CD14-positive monocyte (primary cell): Measurements from ENCODE around the gene HHEX. TPM values are rescaled to one million over a fixed set of nuclear protein-coding genes. Genes with fewer than 3 reads are reported as not detected.

Experiments used
- DNase-seq, 3 donors: peaks; one replicate each; pipeline ENCODE4 v3.0.0-alpha.2; 2011 to 2022
- H2AFZ ChIP-seq: 2 replicates; pipeline ENCODE4 v1.6.0; 2012; ENCODE audit warnings: mild to moderate bottlenecking, low read depth, low read length, inconsistent platforms; ENCODE audit not compliant: insufficient read depth, poor library complexity, severe bottlenecking
- H3K27ac ChIP-seq, 2 donors: 1 replicate in 1 of 2; 2 replicates in 1 of 2; pipeline ENCODE4 v1.5.1; 2012 to 2013; ENCODE audit warnings: low read length in 2 of 2, control low read depth in 1 of 2, inconsistent platforms in 1 of 2, low read depth in 1 of 2, mild to moderate bottlenecking in 1 of 2
- H3K27me3 ChIP-seq, 2 donors: one replicate each; pipeline versions ENCODE4 v1.6.0 to v1.6.1; 2011 to 2013; ENCODE audit warnings: low read length in 2 of 2; ENCODE audit not compliant: control insufficient read depth in 2 of 2, insufficient read depth in 2 of 2
- H3K36me3 ChIP-seq, 2 donors: replicated peaks in 1 of 2; 1 replicate in 1 of 2; 2 replicates in 1 of 2; pipeline versions ENCODE4 v1.5.1 to v1.6.1; 2012 to 2013; ENCODE audit warnings: low read length in 2 of 2, control low read depth in 1 of 2, inconsistent platforms in 1 of 2, mild to moderate bottlenecking in 1 of 2; ENCODE audit not compliant: insufficient read depth in 2 of 2, control insufficient read depth in 1 of 2
- H3K4me1 ChIP-seq, 2 donors: 1 replicate in 1 of 2; 2 replicates in 1 of 2; pipeline versions ENCODE4 v1.5.1 to v1.6.1; 2012 to 2013; ENCODE audit warnings: low read length in 2 of 2, control low read depth in 1 of 2, inconsistent platforms in 1 of 2, mild to moderate bottlenecking in 1 of 2, moderate library complexity in 1 of 2; ENCODE audit not compliant: insufficient read depth in 2 of 2, control insufficient read depth in 1 of 2
- H3K4me2 ChIP-seq: replicated peaks from 2 replicates; pipeline ENCODE3; 2012; ENCODE audit warnings: low read length, moderate library complexity, mild to moderate bottlenecking; ENCODE audit not compliant: poor library complexity, severe bottlenecking; ENCODE audit errors: extremely low read depth
- H3K4me3 ChIP-seq, 3 experiments: fragments of 200-600 bp in 1 of 3; sonication (generic) in 1 of 3; replicated peaks in 1 of 3; 1 replicate in 2 of 3; 2 replicates in 1 of 3; pipeline ENCODE4 v1.5.1; 2011 to 2013; ENCODE audit warnings: low read length in 3 of 3, mild to moderate bottlenecking in 3 of 3, control low read depth in 2 of 3, low read depth in 2 of 3, inconsistent platforms in 1 of 3, moderate library complexity in 1 of 3
- H3K79me2 ChIP-seq: 2 replicates; pipeline ENCODE4 v1.6.0; 2012; ENCODE audit warnings: mild to moderate bottlenecking, control low read depth, inconsistent platforms, low read length, moderate library complexity; ENCODE audit not compliant: insufficient read depth
- H3K9ac ChIP-seq: 2 replicates; pipeline ENCODE4 v1.6.0; 2017; ENCODE audit warnings: low read length, mild to moderate bottlenecking; ENCODE audit not compliant: insufficient read depth, poor library complexity, severe bottlenecking
- H3K9me3 ChIP-seq, 2 donors: replicated peaks in 1 of 2; 1 replicate in 1 of 2; 2 replicates in 1 of 2; pipeline versions ENCODE4 v1.5.1 to v1.6.1; 2012 to 2013; ENCODE audit warnings: low read length in 2 of 2, control low read depth in 1 of 2; ENCODE audit not compliant: control insufficient read depth in 1 of 2, insufficient read depth in 1 of 2
- H4K20me1 ChIP-seq: 2 replicates; pipeline ENCODE4 v1.6.0; 2012; ENCODE audit warnings: mild to moderate bottlenecking, low read length, control low read depth, moderate library complexity; ENCODE audit not compliant: insufficient read depth
- H3K27ac Mint-ChIP-seq, 7 donors: one replicate each; pipeline ENCODE4 v1.8.0; 2020; ENCODE audit warnings: mild to moderate bottlenecking in 7 of 7, mixed read lengths in 7 of 7, moderate library complexity in 6 of 7, inconsistent platforms in 2 of 7
- H3K27me3 Mint-ChIP-seq, 3 donors: one replicate each; pipeline ENCODE4 v1.8.0; 2021 to 2022; ENCODE audit warnings: low read depth in 3 of 3, mild to moderate bottlenecking in 3 of 3, mixed read lengths in 3 of 3, moderate library complexity in 3 of 3, inconsistent platforms in 1 of 3
- H3K36me3 Mint-ChIP-seq, 2 donors: one replicate each; pipeline ENCODE4 v1.8.0; 2020; ENCODE audit warnings: mixed read lengths in 2 of 2, inconsistent platforms in 1 of 2, mild to moderate bottlenecking in 1 of 2
- H3K4me1 Mint-ChIP-seq: one replicate; pipeline ENCODE4 v1.8.0; 2020; ENCODE audit warnings: mild to moderate bottlenecking, mixed read lengths
- H3K4me3 Mint-ChIP-seq, 2 donors: one replicate each; pipeline ENCODE4 v1.8.0; 2020; ENCODE audit warnings: mild to moderate bottlenecking in 2 of 2, mixed read lengths in 2 of 2, moderate library complexity in 1 of 2
- H3K9me3 Mint-ChIP-seq, 7 donors: one replicate each; pipeline ENCODE4 v1.8.0; 2020 to 2022; ENCODE audit warnings: mixed read lengths in 7 of 7, mild to moderate bottlenecking in 6 of 7, moderate library complexity in 6 of 7, inconsistent platforms in 2 of 7
- CTCF ChIP-seq: fragments of 200-600 bp; IDR thresholded peaks from one replicate; pipeline ENCODE4 v1.8.0; 2022; ENCODE audit warnings: antibody characterized with exemption, mild to moderate bottlenecking
- WGBS: methylation state at CpG from one replicate; pipeline ENCODE4 v1.1.5; 2013; ENCODE audit warnings: missing lambda C conversion rate; ENCODE audit not compliant: insufficient coverage; 5-methylcytosine and 5-hydroxymethylcytosine counted together
- intact Hi-C, 2 donors: fragments of 100-400 bp; cut with micrococcal nuclease; formaldehyde crosslinking; loops; one replicate each; pipeline versions ENCODE4 v1.15.0 to v1.15.1; 2023
- polyA plus RNA-seq, 3 donors: library from polyadenylated mRNA; depleted of rRNA in 1 of 3; unstranded in 2 of 3; stranded (reverse) in 1 of 3; fragments of 300-500 nt in 2 of 3; fragments of >200 nt in 1 of 3; fragmentation: Illumina TruSeq in 2 of 3; gene quantifications; 1 replicate in 2 of 3; 2 replicates in 1 of 3; pipeline ENCODE4 v1.2.3, GENCODE V29; 2012 to 2021

The HHEX gene
- polyA plus RNA-seq, 3 donors, result 33.6 to 54.6 (median 51.2) TPM

DNA sequence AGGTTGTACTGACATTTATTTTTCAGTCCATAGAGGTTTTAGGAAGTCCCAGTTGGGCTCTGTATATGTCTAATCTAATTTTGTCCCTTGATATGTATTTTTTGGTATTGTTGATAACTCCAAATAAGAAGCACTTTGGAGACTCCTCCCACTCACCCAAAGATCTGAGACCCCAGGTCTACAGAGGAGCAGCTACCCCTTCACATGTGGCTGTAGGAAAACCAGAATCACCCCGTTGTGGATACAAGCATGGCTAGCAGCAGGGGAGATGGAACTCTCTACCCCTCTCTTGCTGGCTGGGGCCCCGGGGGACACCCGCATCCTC is 9.4 kb downstream of the HHEX start:
- Histone ChIP-seq H3K9ac (peak overlapping the region; percentile 45), H3K27me3 (no peaks in the 10 kb centered on the region), H4K20me1 (peaks cover 31% of the 10 kb centered on the region), H3K27ac (no peak overlapping the region), H2AFZ (peak overlapping the region; percentile 85), H3K9me3 (no peaks in the 10 kb centered on the region), H3K4me3 (peak overlapping the region; percentile 32 to 76 (median 38)), H3K79me2 (peaks cover 7% of the 10 kb centered on the region), H3K4me1 (peaks cover 30 to 52% of the 10 kb centered on the region in 2 donors), H3K4me2 (peak overlapping the region; percentile 79), H3K36me3 (peaks cover 17% of the 10 kb centered on the region in 2 donors)
- DNase-seq, result no peak
- Mint-ChIP-seq H3K4me1 (peaks cover 70% of the 10 kb centered on the region), H3K27ac (peak overlapping the region in 1 of 7 donors; percentile 5), H3K4me3 (peak overlapping the region; percentile 91 to 94), H3K9me3 (no peaks in the 10 kb centered on the region), H3K27me3 (peaks cover 2 to 15% (median 6%) of the 10 kb centered on the region in 3 donors), H3K36me3 (peaks cover 21 to 22% of the 10 kb centered on the region in 2 donors)
- TF ChIP-seq CTCF, result no peak
- intact Hi-C loops, result loop anchor here in 1 of 2 donors (10.0 kb wide), 1 partner anchor 56 kb away; no protein-coding TSS in a partner anchor
- 0% methylated on average over 3 of the region's 3 CpGs for WGBS

DNA sequence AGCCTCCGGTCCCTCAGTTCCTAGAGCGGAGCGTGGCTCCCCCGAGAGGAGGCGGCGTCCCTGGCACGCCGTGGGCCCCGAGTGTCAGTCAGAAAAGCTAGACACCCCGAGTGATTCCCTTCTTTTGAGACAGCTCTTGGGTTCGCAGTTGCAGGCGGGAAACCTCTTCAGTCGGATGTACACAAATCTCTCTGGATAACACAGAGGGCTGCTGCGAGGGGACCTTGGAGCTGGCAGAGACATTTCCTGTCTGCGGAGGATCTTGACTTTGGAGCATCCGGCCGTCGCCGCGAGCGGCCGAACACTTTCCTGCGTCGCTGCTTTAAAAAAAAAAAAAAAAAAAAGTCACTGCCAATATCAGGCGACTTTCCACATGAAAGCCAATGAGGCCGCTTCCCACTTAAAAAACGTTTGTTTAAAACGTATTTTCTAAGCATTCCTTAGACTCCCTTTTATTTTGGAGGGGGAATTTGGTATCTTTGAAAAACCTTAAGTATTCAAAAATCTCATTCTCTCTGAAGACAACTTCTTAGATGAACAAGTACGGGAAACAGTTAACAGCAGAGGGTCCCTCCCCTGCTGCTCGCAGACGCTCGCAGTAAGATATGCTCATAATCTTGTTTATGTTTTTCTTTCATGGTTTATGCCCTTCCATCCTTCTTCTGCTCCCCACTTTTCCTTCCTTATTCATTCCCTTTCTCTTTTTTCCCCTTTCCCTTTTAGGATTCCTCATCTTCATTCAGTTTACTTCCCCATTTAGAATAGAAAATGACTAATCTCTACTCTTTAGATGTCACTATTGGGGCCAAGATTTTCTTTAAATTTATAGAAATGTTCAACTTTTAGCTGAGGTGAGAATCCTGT is 10.0 kb downstream of the HHEX start:
- H2AFZ ChIP-seq, result peak overlapping the region; percentile 85
- no peak for TF ChIP-seq CTCF
- H4K20me1 ChIP-seq, result peaks cover 25% of the 10 kb centered on the region
- Mint-ChIP-seq H3K27me3 (peaks cover 2 to 16% (median 10%) of the 10 kb centered on the region in 3 donors), H3K36me3 (peaks cover 15 to 16% of the 10 kb centered on the region in 2 donors), H3K4me1 (peaks cover 64% of the 10 kb centered on the region), H3K4me3 (peak overlapping the region; percentile 91 to 94), H3K9me3 (no peaks in the 10 kb centered on the region), H3K27ac (peak overlapping the region in 2 of 7 donors; percentile 5 to 53)
- intact Hi-C loops, result loop anchor here in 1 of 2 donors (10.0 kb wide), 1 partner anchor 55 kb away; no protein-coding TSS in a partner anchor
- H3K9me3 ChIP-seq, result no peaks in the 10 kb centered on the region
- H3K79me2 ChIP-seq, result peaks cover 1% of the 10 kb centered on the region
- peak overlapping the region; percentile 32 to 76 (median 38) for H3K4me3 ChIP-seq
- H3K9ac ChIP-seq, result peak overlapping the region; percentile 45
- WGBS, result 0% methylated on average over 22 of the region's 32 CpGs
- no peaks in the 10 kb centered on the region for H3K27me3 ChIP-seq
- H3K4me2 ChIP-seq, result peak overlapping the region; percentile 79
- DNase-seq, result peak in 2 of 3 donors; percentile 15 to 23
- H3K27ac ChIP-seq, result no peak overlapping the region
- peaks cover 11% of the 10 kb centered on the region in 2 donors for H3K36me3 ChIP-seq
- H3K4me1 ChIP-seq, result peaks cover 27 to 46% of the 10 kb centered on the region in 2 donors
